Adrenal gland (tissue), 12 donors: ENCODE results near the gene TTLL5. TPM values are rescaled to one million over a fixed set of nuclear protein-coding genes. Genes with fewer than 3 reads are reported as not detected.

Experiments
- DNase-seq, 7 donors: peaks; one replicate each; pipeline ENCODE4 v3.0.0-alpha.2; 2019 to 2020
- H3K27ac ChIP-seq, 5 donors: fragments of 200-600 bp; sonication (generic) in 4 of 5; 1 replicate in 3 of 5; 2 replicates in 2 of 5; pipeline versions ENCODE4 v1.5.1 to v1.8.0; 2016 to 2020; ENCODE audit warnings: mild to moderate bottlenecking in 1 of 5
- H3K27me3 ChIP-seq: fragments of 200-600 bp; 2 replicates; pipeline ENCODE4 v1.8.0; 2021
- H3K36me3 ChIP-seq, 2 donors: fragments of 200-600 bp; replicated peaks in 1 of 2; 1 replicate in 1 of 2; 2 replicates in 1 of 2; pipeline versions ENCODE4 v1.5.1 to v1.8.0; 2018 to 2022
- H3K4me1 ChIP-seq, 2 donors: fragments of 200-600 bp; replicated peaks in 1 of 2; 1 replicate in 1 of 2; 2 replicates in 1 of 2; pipeline versions ENCODE4 v1.5.1 to v1.8.0; 2018 to 2021
- H3K4me3 ChIP-seq, 4 donors: fragments of 200-600 bp; sonication (generic) in 3 of 4; one replicate each; pipeline ENCODE4 v1.5.1; 2016 to 2018
- H3K9me3 ChIP-seq, 3 donors: fragments of 200-600 bp; sonication (generic) in 1 of 3; replicated peaks in 1 of 3; 1 replicate in 2 of 3; 2 replicates in 1 of 3; pipeline versions ENCODE4 v1.5.1 to v1.8.0; 2016 to 2021
- POLR2A ChIP-seq, 2 donors: fragments of 450-650 bp; IDR thresholded peaks; one replicate each; pipeline ENCODE4 v1.6.1; 2017; ENCODE audit warnings: antibody characterized with exemption in 2 of 2, mild to moderate bottlenecking in 2 of 2, moderate library complexity in 1 of 2
- WGBS, 4 donors: extraction: QIAGEN DNeasy Blood & Tissue Kit in 2 of 4; methylation state at CpG; one replicate each; pipeline versions ENCODE4 v1.1.5 to v1.1.7; 2013 to 2017; 5-methylcytosine and 5-hydroxymethylcytosine counted together
- intact Hi-C, 2 donors: fragments of 100-400 bp; cut with DNase I; formaldehyde crosslinking; loops; one replicate each; pipeline versions ENCODE4 v1.14.1 to v1.15.0; 2022 to 2023
- polyA plus RNA-seq, 3 donors: library from polyadenylated mRNA; stranded (reverse); fragments of 200-250 nt in 2 of 3; fragments of 350-450 nt in 1 of 3; fragmentation: Illumina TruSeq in 1 of 3; extraction: RNeasy Lipid Tissue Mini Kit (QIAGEN cat#74804) in 1 of 3; gene quantifications; one replicate each; pipeline ENCODE4 v1.2.3, GENCODE V29; 2013 to 2014
- total RNA-seq, 9 donors: library from RNA; depleted of rRNA in 4 of 9; stranded (reverse); fragments of >200 nt in 4 of 9; fragments of 120-200 nt in 1 of 9; fragmentation: NEBNext Ultra II Directional in 1 of 9; extraction: Animal tissue kit (Norgen Biotek cat#: 25700) in 1 of 9; gene quantifications; one replicate each; pipeline versions ENCODE4 v1.1.0 to v1.2.4, GENCODE V29; 2013 to 2023
- TF ChIP-seq, protein P1 (sequence below), 6 experiments: fragments of 450-650 bp in 4 of 6; fragments of 200-600 bp in 2 of 6; sonication (generic) in 1 of 6; IDR thresholded peaks; 1 replicate in 5 of 6; 2 replicates in 1 of 6; pipeline versions ENCODE4 v1.5.1 to v1.8.0; 2016 to 2021; ENCODE audit warnings: antibody characterized with exemption in 6 of 6, mild to moderate bottlenecking in 2 of 6, moderate library complexity in 1 of 6
- donor health status: healthy with polysubstance abuse.
- donor health status: Bipolar disorder and iron deficiency.
- donor health status: DM: yes; HTN: yes; CAD: no.
- donor health status: DM: no; HTN: no; CAD: no.
- donor health status: DM: no; HTN: no; CAD: no.
- donor health status: DM: yes; HTN: yes; CAD: no.

TTLL5 gene
- total and polyA plus RNA-seq, 12 donors, result 12.7 to 34.0 (median 24.1) TPM

GRCh38 chr14:75615200-75615599 lies 45.8 kb upstream of the TTLL5 start:
- Histone ChIP-seq H3K4me3 (no peak overlapping the region), H3K27me3 (no peaks in the 10 kb centered on the region), H3K4me1 (peaks cover 24 to 42% of the 10 kb centered on the region in 2 donors), H3K9me3 (no peaks in the 10 kb centered on the region), H3K27ac (peak overlapping the region; percentile 10 to 70 (median 46)), H3K36me3 (no peaks in the 10 kb centered on the region)
- WGBS, 4 donors, result 58 to 70% (median 65%) methylated on average over 4 of the region's 4 CpGs
- peak in 4 of 7 donors; percentile 30 to 55 (median 44) for DNase-seq
- intact Hi-C loops, result no loop called here
- TF ChIP-seq, protein P1, sequence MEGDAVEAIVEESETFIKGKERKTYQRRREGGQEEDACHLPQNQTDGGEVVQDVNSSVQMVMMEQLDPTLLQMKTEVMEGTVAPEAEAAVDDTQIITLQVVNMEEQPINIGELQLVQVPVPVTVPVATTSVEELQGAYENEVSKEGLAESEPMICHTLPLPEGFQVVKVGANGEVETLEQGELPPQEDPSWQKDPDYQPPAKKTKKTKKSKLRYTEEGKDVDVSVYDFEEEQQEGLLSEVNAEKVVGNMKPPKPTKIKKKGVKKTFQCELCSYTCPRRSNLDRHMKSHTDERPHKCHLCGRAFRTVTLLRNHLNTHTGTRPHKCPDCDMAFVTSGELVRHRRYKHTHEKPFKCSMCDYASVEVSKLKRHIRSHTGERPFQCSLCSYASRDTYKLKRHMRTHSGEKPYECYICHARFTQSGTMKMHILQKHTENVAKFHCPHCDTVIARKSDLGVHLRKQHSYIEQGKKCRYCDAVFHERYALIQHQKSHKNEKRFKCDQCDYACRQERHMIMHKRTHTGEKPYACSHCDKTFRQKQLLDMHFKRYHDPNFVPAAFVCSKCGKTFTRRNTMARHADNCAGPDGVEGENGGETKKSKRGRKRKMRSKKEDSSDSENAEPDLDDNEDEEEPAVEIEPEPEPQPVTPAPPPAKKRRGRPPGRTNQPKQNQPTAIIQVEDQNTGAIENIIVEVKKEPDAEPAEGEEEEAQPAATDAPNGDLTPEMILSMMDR (IDR thresholded peaks at IDR 0.05), result no peak
- TF ChIP-seq POLR2A (IDR thresholded peaks at IDR 0.05), result no peak

DNA sequence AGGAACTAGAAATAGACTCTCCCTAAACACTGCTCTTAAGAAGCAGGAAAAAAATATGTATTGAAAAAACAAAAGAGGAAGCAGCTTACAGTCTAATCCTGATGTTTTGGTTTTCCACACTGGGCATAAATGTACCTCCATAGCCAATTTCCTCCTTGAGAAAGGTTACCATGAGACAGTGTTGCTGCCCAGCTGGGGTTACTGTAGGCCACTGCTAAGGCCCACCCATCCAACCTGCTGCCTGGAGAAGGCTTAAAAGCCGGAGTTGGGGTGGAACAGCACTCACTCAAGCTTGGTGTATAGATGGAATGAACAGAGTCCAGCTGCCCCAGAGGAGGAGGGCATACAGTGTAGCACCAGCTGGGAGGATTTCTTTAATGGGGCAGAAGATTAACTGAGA lies 41.5 kb upstream of the TTLL5 start:
- Histone ChIP-seq H3K4me1 (peaks cover 14 to 23% of the 10 kb centered on the region in 2 donors), H3K4me3 (no peak overlapping the region), H3K9me3 (no peaks in the 10 kb centered on the region), H3K27ac (peak overlapping the region in 4 of 5 donors; percentile 31 to 79 (median 56)), H3K36me3 (no peaks in the 10 kb centered on the region), H3K27me3 (no peaks in the 10 kb centered on the region)
- TF ChIP-seq POLR2A (IDR thresholded peaks at IDR 0.05), result no peak
- TF ChIP-seq, protein P1 (IDR thresholded peaks at IDR 0.05), result no peak
- WGBS, 4 donors, result 77 to 100% (median 79%) methylated on average over 1 of the region's 1 CpG
- intact Hi-C loops, result no loop called here
- DNase-seq, result peak in 1 of 7 donors; percentile 34

- TF ChIP-seq POLR2A (IDR thresholded peaks at IDR 0.05), result no peak
- 78 to 95% (median 88%) methylated on average over 3 of the region's 3 CpGs for WGBS, 4 donors
These were observed 36.0 kb upstream of the TTLL5 start for GRCh38 chr14:75625034-75625433.

DNA sequence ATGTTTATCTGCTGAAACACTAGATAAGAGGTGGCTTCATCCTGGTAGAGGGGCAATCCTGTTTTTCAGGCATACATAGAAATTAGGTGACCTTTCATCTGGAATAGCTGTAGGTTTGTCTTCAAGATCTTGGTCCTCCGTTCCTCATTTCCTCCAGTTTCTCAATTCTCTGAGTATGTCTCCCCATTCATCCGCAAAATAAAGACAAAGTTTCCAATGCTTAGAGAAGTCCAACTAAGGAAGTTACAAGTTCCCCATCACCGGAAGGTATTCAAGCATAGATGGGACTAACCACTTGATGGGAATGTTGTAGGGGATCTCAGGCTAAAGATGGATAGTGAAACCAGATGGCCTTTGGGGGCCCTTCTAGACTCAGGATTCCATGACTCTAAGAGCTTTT lies 34.6 kb upstream of the TTLL5 start:
- peak overlapping the region in 3 of 5 donors; percentile 18 to 39 (median 24) for H3K27ac ChIP-seq
- no peak for TF ChIP-seq POLR2A (IDR thresholded peaks at IDR 0.05)
- TF ChIP-seq, protein P1 (IDR thresholded peaks at IDR 0.05), result no peak
- no peak overlapping the region for H3K4me3 ChIP-seq
- H3K27me3 ChIP-seq, result no peaks in the 10 kb centered on the region
- intact Hi-C loops, result no loop called here
- peaks cover 0 to 4% of the 10 kb centered on the region in 2 donors for H3K4me1 ChIP-seq
- H3K9me3 ChIP-seq, result no peaks in the 10 kb centered on the region
- 76 to 87% (median 83%) methylated on average over 3 of the region's 3 CpGs for WGBS, 4 donors
- no peak for DNase-seq
- no peaks in the 10 kb centered on the region for H3K36me3 ChIP-seq

More at GRCh38 chr14:75625034-75625433, 36.0 kb upstream of the TTLL5 start:
- DNase-seq, result no peak
- H3K4me3 ChIP-seq, result no peak overlapping the region
- H3K9me3 ChIP-seq, result no peaks in the 10 kb centered on the region
- H3K27me3 ChIP-seq, result no peaks in the 10 kb centered on the region
- intact Hi-C loops, result no loop called here
- H3K36me3 ChIP-seq, result no peaks in the 10 kb centered on the region
- peaks cover 8 to 13% of the 10 kb centered on the region in 2 donors for H3K4me1 ChIP-seq
- peak overlapping the region in 1 of 5 donors; percentile 14 for H3K27ac ChIP-seq

DNA sequence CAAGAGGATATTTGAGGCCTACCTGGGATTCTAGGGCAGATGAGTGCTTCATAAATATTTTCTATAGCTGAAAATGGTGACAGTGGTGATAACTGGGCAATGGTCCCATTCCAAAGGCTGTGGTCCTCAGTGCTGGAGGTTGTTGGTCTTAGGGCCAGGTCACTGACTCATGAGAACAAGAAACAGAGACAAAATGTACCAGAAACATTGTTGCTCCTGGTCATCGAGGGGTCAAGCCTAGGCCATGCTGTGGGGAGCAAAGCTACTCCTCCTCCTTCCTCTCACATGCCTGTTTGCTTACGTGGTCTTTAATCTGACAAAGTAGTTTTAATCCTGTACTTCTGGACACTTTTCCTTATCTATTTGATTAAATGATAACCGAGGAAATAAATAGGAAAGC lies 34.2 kb upstream of the TTLL5 start:
- Histone ChIP-seq H3K9me3 (no peaks in the 10 kb centered on the region), H3K27me3 (no peaks in the 10 kb centered on the region), H3K36me3 (no peaks in the 10 kb centered on the region), H3K27ac (peak overlapping the region in 3 of 5 donors; percentile 18 to 85 (median 52)), H3K4me1 (peaks cover 0 to 4% of the 10 kb centered on the region in 2 donors), H3K4me3 (no peak overlapping the region)
- DNase-seq, result peak in 6 of 7 donors; percentile 32 to 75 (median 46)
- intact Hi-C loops, result no loop called here
- 54 to 69% (median 65%) methylated on average over 3 of the region's 3 CpGs for WGBS, 4 donors
- TF ChIP-seq POLR2A (IDR thresholded peaks at IDR 0.05), result no peak
- TF ChIP-seq, protein P1 (IDR thresholded peaks at IDR 0.05), result no peak
